ENCODE data around the gene DHX32. TPM values are rescaled to one million over a fixed set of nuclear protein-coding genes. Genes with fewer than 3 reads are reported as not detected.

DHX32 gene
- total and polyA plus RNA-seq, 2 of the 4 experiments (the other 2 are of a cell fraction): 15.6 to 27.8 TPM

DNA sequence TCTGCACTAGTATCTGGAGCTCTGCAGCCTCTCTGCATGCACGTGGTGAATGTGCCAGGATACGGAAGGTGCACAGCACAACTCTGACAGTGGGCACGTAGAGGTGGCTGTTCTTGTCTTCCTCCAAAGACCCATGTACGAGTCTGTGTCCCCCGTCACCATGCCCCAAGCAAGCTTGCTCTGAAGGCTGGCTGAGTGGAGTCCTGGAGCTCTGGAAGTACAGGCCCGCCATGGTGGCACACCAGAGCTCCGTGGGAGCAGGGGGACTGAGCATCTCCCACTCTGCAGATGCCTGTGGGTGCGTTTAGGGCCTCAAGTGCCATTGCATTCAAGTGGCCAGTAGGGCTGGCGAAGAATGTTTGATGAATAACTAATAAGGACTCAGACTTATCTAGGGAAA is 40.7 kb downstream of the DHX32 start:
- DNase-seq: no peak
- no peak; the same call in 1 of the 2 replicates for ATAC-seq (ENCODE audit: low read depth)
- dilution Hi-C loops (cut with HindIII; ENCODE audit: low sequenced_read_pairs, unreplicated experiment) (no loop called here), intact Hi-C loops (cut with micrococcal nuclease) (no loop called here), in situ Hi-C loops (cut with MboI; ENCODE audit: low sequenced_read_pairs) (no loop called here)
- no peak overlapping the region for H2BK5ac ChIP-seq (ENCODE audit: low read depth, low read length, poor library complexity, severe bottlenecking)
- H3K9ac ChIP-seq (ENCODE audit: low read depth, low read length): no peak overlapping the region
- H3K23ac ChIP-seq (ENCODE audit: low read depth, low read length): no peak overlapping the region
- no peak overlapping the region for H3K18ac ChIP-seq (ENCODE audit: low read depth, low read length)
- no peak overlapping the region for H3K4me2 ChIP-seq (ENCODE audit: low read depth, low read length)
- H4K20me1 ChIP-seq (ENCODE audit: insufficient read depth, low read length): peaks cover 4% of the 10 kb centered on the region; the same call in 1 of the 2 replicates
- no peak overlapping the region for H2BK120ac ChIP-seq (ENCODE audit: low read depth, low read length)
- H3K56ac ChIP-seq (ENCODE audit: extremely low read depth, insufficient read depth, low read length): no peak overlapping the region
- H3K79me1 ChIP-seq (ENCODE audit: low read depth in 1 of 2, low read length in 2 of 2): no peaks in the 10 kb centered on the region; a peak in 1 of 4 replicates
- no peak overlapping the region for H3K27ac ChIP-seq (ENCODE audit: insufficient read depth, low read length)
- ChIA-PET POLR2A (ENCODE audit: unreplicated experiment) (no interaction called here), CTCF (interaction anchor here (0.5 kb wide), 1 partner anchor 25 kb away, joined by 3 read pairs; no protein-coding TSS in a partner anchor)
- no peak overlapping the region for H2AFZ ChIP-seq (replicated peaks; ENCODE audit: low read length, poor library complexity)
- H2BK15ac ChIP-seq (ENCODE audit: low read depth, low read length): no peak overlapping the region
- no peak overlapping the region for H3K4ac ChIP-seq (ENCODE audit: low read depth, low read length)
- H2BK20ac ChIP-seq (ENCODE audit: low read depth, low read length): no peak overlapping the region
- H4K8ac ChIP-seq (ENCODE audit: low read depth in 2 of 2, low read length in 2 of 2): no peak overlapping the region
- no peak overlapping the region for H3K4me3 ChIP-seq (ENCODE audit: insufficient read depth, low read depth, low read length)
- peaks cover 47% of the 10 kb centered on the region for H3K36me3 ChIP-seq (ENCODE audit: control insufficient read depth, insufficient read depth, low read length)
- no peaks in the 10 kb centered on the region for H3K27me3 ChIP-seq (ENCODE audit: control insufficient read depth, insufficient read depth, low read length)
- no peak overlapping the region for H3K14ac ChIP-seq (replicated peaks; ENCODE audit: low read depth, low read length)
- H2AK9ac ChIP-seq (replicated peaks; ENCODE audit: low read depth, low read length, poor library complexity): no peak overlapping the region
- no TSS peak for BruUV-seq (replicated peaks)
- TF ChIP-seq, protein P1, sequence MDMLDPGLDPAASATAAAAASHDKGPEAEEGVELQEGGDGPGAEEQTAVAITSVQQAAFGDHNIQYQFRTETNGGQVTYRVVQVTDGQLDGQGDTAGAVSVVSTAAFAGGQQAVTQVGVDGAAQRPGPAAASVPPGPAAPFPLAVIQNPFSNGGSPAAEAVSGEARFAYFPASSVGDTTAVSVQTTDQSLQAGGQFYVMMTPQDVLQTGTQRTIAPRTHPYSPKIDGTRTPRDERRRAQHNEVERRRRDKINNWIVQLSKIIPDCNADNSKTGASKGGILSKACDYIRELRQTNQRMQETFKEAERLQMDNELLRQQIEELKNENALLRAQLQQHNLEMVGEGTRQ (IDR thresholded peaks at IDR 0.05; ENCODE audit: low read depth, low read length): no peak
- TF ChIP-seq RCOR1 (IDR thresholded peaks at IDR 0.05; ENCODE audit: insufficient replicate concordance, low read length): no peak
- TF ChIP-seq POLR2A (IDR thresholded peaks at IDR 0.05; ENCODE audit: low read depth, low read length): no peak
- TF ChIP-seq CHD1 (IDR thresholded peaks at IDR 0.05; ENCODE audit: low read depth, low read length): no peak
- no peak for TF ChIP-seq NFE2L2 (IDR thresholded peaks at IDR 0.05; ENCODE audit: low read depth, low read length)
- TF ChIP-seq MAZ (IDR thresholded peaks at IDR 0.05; ENCODE audit: borderline replicate concordance, low read depth, low read length): no peak
- TF ChIP-seq CEBPB (IDR thresholded peaks at IDR 0.05; ENCODE audit: low read depth, low read length): no peak
- no peak for TF ChIP-seq RAD21 (IDR thresholded peaks at IDR 0.05; ENCODE audit: low read length)
- TF ChIP-seq MAFK (IDR thresholded peaks at IDR 0.05; ENCODE audit: low read depth, low read length): no peak
- WGBS, 2 experiments (ENCODE audit: extremely low coverage in 2 of 2, insufficient read length in 1 of 2): 94% methylated on average over 2 of the region's 9 CpGs; no CpG with 5 or more reads in 1 of the 2 experiments
- H4K5ac ChIP-seq (ENCODE audit: low read depth, low read length): no peak overlapping the region
- peaks cover 2% of the 10 kb centered on the region for H3K4me1 ChIP-seq (ENCODE audit: control insufficient read depth, insufficient read depth, low read length)
- H3K9me1 ChIP-seq (ENCODE audit: insufficient read depth, low read length): peaks cover 6% of the 10 kb centered on the region; the same call in 1 of the 2 replicates
- H3K9me3 ChIP-seq (ENCODE audit: control insufficient read depth, insufficient read depth, low read length): no peaks in the 10 kb centered on the region
- H2AK5ac ChIP-seq (ENCODE audit: low read depth, low read length): no peak overlapping the region
- no peak overlapping the region for H4K91ac ChIP-seq (ENCODE audit: insufficient read depth, low read depth, low read length)

All from IMR-90 (cell line).